ENCODE data around the gene B4GALNT3. TPM values are rescaled to one million over a fixed set of nuclear protein-coding genes. Genes with fewer than 3 reads are reported as not detected.

Gene B4GALNT3
- total RNA-seq, 4 donors from 2014 or later, result 30.7 to 66.2 (median 35.0) TPM

GRCh38 chr12:517538-517937 is 57.8 kb downstream of the B4GALNT3 start:
- H3K27me3 ChIP-seq, result no peaks in the 10 kb centered on the region
- H3K4me3 ChIP-seq, result no peak overlapping the region
- no peaks in the 10 kb centered on the region for H3K36me3 ChIP-seq
- TF ChIP-seq POLR2AphosphoS5 (IDR thresholded peaks at IDR 0.05) (no peak), EP300 (IDR thresholded peaks at IDR 0.05) (no peak), POLR2A (IDR thresholded peaks at IDR 0.05) (no peak)
- TF ChIP-seq, protein P1, sequence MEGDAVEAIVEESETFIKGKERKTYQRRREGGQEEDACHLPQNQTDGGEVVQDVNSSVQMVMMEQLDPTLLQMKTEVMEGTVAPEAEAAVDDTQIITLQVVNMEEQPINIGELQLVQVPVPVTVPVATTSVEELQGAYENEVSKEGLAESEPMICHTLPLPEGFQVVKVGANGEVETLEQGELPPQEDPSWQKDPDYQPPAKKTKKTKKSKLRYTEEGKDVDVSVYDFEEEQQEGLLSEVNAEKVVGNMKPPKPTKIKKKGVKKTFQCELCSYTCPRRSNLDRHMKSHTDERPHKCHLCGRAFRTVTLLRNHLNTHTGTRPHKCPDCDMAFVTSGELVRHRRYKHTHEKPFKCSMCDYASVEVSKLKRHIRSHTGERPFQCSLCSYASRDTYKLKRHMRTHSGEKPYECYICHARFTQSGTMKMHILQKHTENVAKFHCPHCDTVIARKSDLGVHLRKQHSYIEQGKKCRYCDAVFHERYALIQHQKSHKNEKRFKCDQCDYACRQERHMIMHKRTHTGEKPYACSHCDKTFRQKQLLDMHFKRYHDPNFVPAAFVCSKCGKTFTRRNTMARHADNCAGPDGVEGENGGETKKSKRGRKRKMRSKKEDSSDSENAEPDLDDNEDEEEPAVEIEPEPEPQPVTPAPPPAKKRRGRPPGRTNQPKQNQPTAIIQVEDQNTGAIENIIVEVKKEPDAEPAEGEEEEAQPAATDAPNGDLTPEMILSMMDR (IDR thresholded peaks at IDR 0.05), result no peak
- no peaks in the 10 kb centered on the region for H3K9me3 ChIP-seq
- H3K27ac ChIP-seq, result no peak overlapping the region
- WGBS, result 91% methylated on average over 3 of the region's 3 CpGs
- no peak for DNase-seq (ENCODE audit: low spot score in 2 of 2)
- no peaks in the 10 kb centered on the region for H3K4me1 ChIP-seq

DNA sequence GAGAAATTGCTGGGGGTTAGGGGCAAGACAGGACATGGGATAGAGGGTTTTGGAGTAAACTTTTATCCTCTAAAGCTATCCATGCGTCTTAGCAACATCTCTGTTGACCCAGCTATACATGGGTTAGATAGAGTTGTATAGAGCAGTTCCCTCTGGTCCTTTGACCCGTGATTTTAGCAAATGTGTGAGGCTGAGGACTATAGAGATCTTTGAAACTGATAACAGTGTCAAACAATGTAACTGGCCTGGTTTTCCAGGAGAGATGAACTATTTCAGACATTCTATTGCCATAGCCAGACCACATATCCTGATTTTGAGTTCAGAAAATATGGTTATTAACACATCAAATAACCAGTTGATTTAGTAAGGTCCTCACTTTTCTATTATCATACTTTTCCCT is 60.4 kb downstream of the B4GALNT3 start:
- no peak for TF ChIP-seq POLR2AphosphoS5 (IDR thresholded peaks at IDR 0.05)
- TF ChIP-seq EP300 (IDR thresholded peaks at IDR 0.05), result no peak
- TF ChIP-seq POLR2A (IDR thresholded peaks at IDR 0.05), result no peak
- TF ChIP-seq, protein P1 (IDR thresholded peaks at IDR 0.05), result no peak
- H3K36me3 ChIP-seq, result no peaks in the 10 kb centered on the region
- 73% methylated on average over 2 of the region's 2 CpGs for WGBS
- no peak overlapping the region for H3K27ac ChIP-seq
- H3K4me3 ChIP-seq, result no peak overlapping the region
- H3K27me3 ChIP-seq, result no peaks in the 10 kb centered on the region
- peaks cover 11% of the 10 kb centered on the region for H3K4me1 ChIP-seq
- no peaks in the 10 kb centered on the region for H3K9me3 ChIP-seq
- DNase-seq (ENCODE audit: low spot score in 2 of 2), result no peak

- 84% methylated on average over 7 of the region's 7 CpGs for WGBS
- Histone ChIP-seq H3K9me3 (no peaks in the 10 kb centered on the region), H3K4me3 (no peak overlapping the region), H3K4me1 (peaks cover 14% of the 10 kb centered on the region), H3K36me3 (no peaks in the 10 kb centered on the region), H3K27me3 (no peaks in the 10 kb centered on the region), H3K27ac (no peak overlapping the region)
- no peak for DNase-seq (ENCODE audit: low spot score in 2 of 2)
- TF ChIP-seq POLR2AphosphoS5 (IDR thresholded peaks at IDR 0.05) (no peak), EP300 (IDR thresholded peaks at IDR 0.05) (no peak), POLR2A (IDR thresholded peaks at IDR 0.05) (no peak)
- TF ChIP-seq, protein P1 (IDR thresholded peaks at IDR 0.05), result no peak
Observed at GRCh38 chr12:522692-523378, 63.1 kb downstream of the B4GALNT3 start.

DNA sequence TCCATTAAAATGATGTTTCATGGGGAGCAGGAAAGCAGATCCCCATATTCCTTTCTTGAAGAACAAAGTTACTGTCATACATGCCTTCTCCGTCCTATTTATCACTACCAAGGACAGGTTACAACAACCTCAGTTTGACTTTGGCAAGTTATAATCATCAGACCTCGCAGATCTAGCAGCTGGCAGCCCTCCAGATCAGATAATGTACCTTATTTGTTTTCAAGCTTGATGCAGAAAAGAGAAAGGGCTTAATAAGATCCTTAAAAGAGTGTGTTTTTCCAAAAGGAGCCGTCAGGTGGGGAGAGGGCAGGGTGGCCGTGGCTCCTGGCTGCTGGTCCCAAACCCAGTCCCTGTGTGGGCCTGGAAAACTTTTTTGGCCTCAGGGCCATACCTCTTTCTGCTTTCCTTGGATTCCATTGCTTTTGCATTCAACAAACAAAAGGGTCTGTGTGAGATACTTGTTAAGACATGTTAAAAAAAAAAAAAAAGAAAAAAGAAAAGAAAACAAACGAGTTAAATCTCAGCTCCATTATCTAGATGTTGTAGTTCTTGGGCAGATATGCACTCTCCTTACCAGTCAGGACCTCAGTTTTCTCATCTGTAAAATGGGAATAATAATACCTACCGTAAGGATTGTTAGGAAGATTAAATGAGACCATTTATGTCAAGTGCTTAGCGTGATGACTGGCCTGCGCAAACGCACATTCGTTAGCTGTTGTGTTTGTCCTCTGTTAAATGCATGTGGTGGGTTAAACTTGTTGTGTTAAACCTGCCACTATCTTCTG is 64.6 kb downstream of the B4GALNT3 start:
- no peaks in the 10 kb centered on the region for H3K36me3 ChIP-seq
- peaks cover 14% of the 10 kb centered on the region for H3K4me1 ChIP-seq
- no peak overlapping the region for H3K4me3 ChIP-seq
- no peaks in the 10 kb centered on the region for H3K9me3 ChIP-seq
- H3K27ac ChIP-seq, result peak overlapping the region; percentile 36
- 68% methylated on average over 10 of the region's 10 CpGs for WGBS
- no peak for TF ChIP-seq POLR2A (IDR thresholded peaks at IDR 0.05)
- TF ChIP-seq EP300 (IDR thresholded peaks at IDR 0.05), result no peak
- TF ChIP-seq, protein P1 (IDR thresholded peaks at IDR 0.05), result no peak
- no peak for DNase-seq (ENCODE audit: low spot score in 2 of 2)
- no peaks in the 10 kb centered on the region for H3K27me3 ChIP-seq

DNA sequence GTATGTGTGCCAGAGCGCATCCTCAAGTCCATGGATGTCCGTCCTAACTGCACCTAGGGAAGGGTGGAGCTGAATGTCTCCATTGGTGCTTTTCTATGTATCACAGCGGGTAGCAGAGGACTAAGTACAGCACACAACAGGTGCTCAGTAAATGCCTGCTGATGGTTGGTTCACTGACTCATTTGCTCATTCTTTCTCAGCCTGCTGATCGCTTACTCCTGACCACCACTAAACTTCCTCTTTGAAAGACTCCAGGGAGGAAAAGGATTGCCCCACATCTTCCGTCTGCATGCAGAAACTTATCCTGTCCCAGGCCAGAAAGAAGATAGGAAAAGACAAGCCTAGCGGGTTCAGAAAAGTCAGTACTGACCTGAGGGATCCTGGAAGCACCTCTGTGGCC is 66.3 kb downstream of the B4GALNT3 start:
- no peak overlapping the region for H3K27ac ChIP-seq
- TF ChIP-seq POLR2AphosphoS5 (IDR thresholded peaks at IDR 0.05) (no peak), EP300 (IDR thresholded peaks at IDR 0.05) (no peak), POLR2A (IDR thresholded peaks at IDR 0.05) (no peak)
- TF ChIP-seq, protein P1 (IDR thresholded peaks at IDR 0.05), result no peak
- H3K36me3 ChIP-seq, result no peaks in the 10 kb centered on the region
- H3K4me3 ChIP-seq, result no peak overlapping the region
- 91% methylated on average over 6 of the region's 6 CpGs for WGBS
- H3K4me1 ChIP-seq, result peaks cover 20% of the 10 kb centered on the region
- no peak for DNase-seq (ENCODE audit: low spot score in 2 of 2)
- H3K27me3 ChIP-seq, result no peaks in the 10 kb centered on the region
- no peaks in the 10 kb centered on the region for H3K9me3 ChIP-seq
